Panc1 (cell line): Measurements from ENCODE around the gene OSGIN1. TPM values are rescaled to one million over a fixed set of nuclear protein-coding genes. Genes with fewer than 3 reads are reported as not detected.

Source experiments
- ATAC-seq: fragments of 200-7000 bp; cut with Tn5 transposase; 2 replicates; pipeline ENCODE4 v1.9.1; 2020; ENCODE audit warnings: mild to moderate bottlenecking, moderate library complexity
- BruUV-seq: library from RNA; stranded (reverse); fragments of 400-500 nt; replicated peaks from 2 replicates; lab custom pipeline; 2021; lab: Mats Ljungman, UMichigan
- CTCF ChIA-PET: fragments of 300-600 bp; sonication (Branson Sonifier 250); formaldehyde crosslinking; loops from one replicate; lab custom pipeline; 2022; ENCODE audit warnings: antibody characterized with exemption; lab: Charles Lee
- POLR2A ChIA-PET: fragments of 300-600 bp; sonication (Branson Sonifier 250); formaldehyde crosslinking; loops from one replicate; lab custom pipeline; 2022; ENCODE audit warnings: antibody characterized with exemption; lab: Charles Lee
- DNase-seq: peaks from one replicate; pipeline ENCODE4 v3.0.0-alpha.2; 2010; ENCODE audit warnings: low read depth, low spot score
- H3K27ac ChIP-seq: 2 replicates; pipeline ENCODE4 v1.5.1; 2011; ENCODE audit warnings: mild to moderate bottlenecking, low read length, inconsistent platforms
- H3K27me3 ChIP-seq: fragments of 200-500 bp; sonication (Bioruptor generic); 2 replicates; pipeline ENCODE4 v1.6.0; 2014; ENCODE audit warnings: low read length, inconsistent platforms; ENCODE audit not compliant: control insufficient read depth, insufficient read depth
- H3K36me3 ChIP-seq: fragments of 200-500 bp; sonication (Bioruptor generic); 2 replicates; pipeline ENCODE4 v1.5.1; 2014; ENCODE audit warnings: inconsistent platforms, mild to moderate bottlenecking, low read length, moderate library complexity; ENCODE audit not compliant: control insufficient read depth, insufficient read depth
- H3K4me1 ChIP-seq: 2 replicates; pipeline ENCODE4 v1.5.1; 2011; ENCODE audit warnings: inconsistent platforms, mild to moderate bottlenecking, low read length, moderate library complexity; ENCODE audit not compliant: control insufficient read depth, insufficient read depth
- H3K4me3 ChIP-seq, 2 experiments: 2 replicates each; pipeline ENCODE4 v1.5.1; 2011 to 2012; ENCODE audit warnings: low read depth in 2 of 2, low read length in 2 of 2, mild to moderate bottlenecking in 2 of 2, inconsistent platforms in 1 of 2, moderate library complexity in 1 of 2
- H3K9me3 ChIP-seq: fragments of 200-500 bp; sonication (Bioruptor generic); 2 replicates; pipeline ENCODE4 v1.5.1; 2014; ENCODE audit warnings: low read depth, mild to moderate bottlenecking, inconsistent platforms, low read length, moderate library complexity; ENCODE audit not compliant: control insufficient read depth, insufficient read depth
- CTCF ChIP-seq: fragments of 450-650 bp; IDR thresholded peaks from 2 replicates; pipeline ENCODE4 v1.5.1; 2017; ENCODE audit warnings: mild to moderate bottlenecking
- POLR2AphosphoS5 ChIP-seq: IDR thresholded peaks from 2 replicates; pipeline ENCODE4 v1.6.1; 2012; ENCODE audit warnings: mild to moderate bottlenecking, low read depth, low read length, moderate library complexity
- REST ChIP-seq, 2 experiments: IDR thresholded peaks; 2 replicates each; pipeline ENCODE4 v1.6.1; 2011 to 2012; ENCODE audit warnings: low read depth in 2 of 2, control low read depth in 1 of 2, low read length in 1 of 2, mild to moderate bottlenecking in 1 of 2, moderate library complexity in 1 of 2; ENCODE audit not compliant: insufficient read depth in 1 of 2
- SIN3A ChIP-seq: IDR thresholded peaks from 2 replicates; pipeline ENCODE4 v1.6.1; 2012; ENCODE audit warnings: low read depth, mild to moderate bottlenecking, low read length, moderate library complexity, borderline replicate concordance; ENCODE audit not compliant: insufficient read depth
- TCF7L2 ChIP-seq: IDR thresholded peaks from 2 replicates; pipeline ENCODE4 v1.6.1; 2011; ENCODE audit warnings: mild to moderate bottlenecking, low read depth, low read length, inconsistent platforms
- in situ Hi-C: cut with HindIII; loops from 2 replicates; pipeline ENCODE4 v1.10.0; 2016; ENCODE audit warnings: low sequenced_read_pairs, low pct_unique_long_range_greater_than_20kb
- intact Hi-C: fragments of 100-400 bp; cut with micrococcal nuclease; formaldehyde crosslinking; loops from one replicate; pipeline ENCODE4 v1.10.0; 2022; ENCODE audit not compliant: unreplicated experiment
- total RNA-seq: library from RNA; stranded (reverse); gene quantifications from one replicate; pipeline ENCODE4 v1.2.1, GENCODE V29; 2021; ENCODE audit not compliant: unreplicated experiment

OSGIN1 gene
- total RNA-seq, 1 experiment from 2014 or later: 4.9 TPM

GRCh38 chr16:83934684-83934977, 18.4 kb upstream of the OSGIN1 start:
- H3K27me3 ChIP-seq: no peaks in the 10 kb centered on the region
- DNase-seq: no peak

DNA sequence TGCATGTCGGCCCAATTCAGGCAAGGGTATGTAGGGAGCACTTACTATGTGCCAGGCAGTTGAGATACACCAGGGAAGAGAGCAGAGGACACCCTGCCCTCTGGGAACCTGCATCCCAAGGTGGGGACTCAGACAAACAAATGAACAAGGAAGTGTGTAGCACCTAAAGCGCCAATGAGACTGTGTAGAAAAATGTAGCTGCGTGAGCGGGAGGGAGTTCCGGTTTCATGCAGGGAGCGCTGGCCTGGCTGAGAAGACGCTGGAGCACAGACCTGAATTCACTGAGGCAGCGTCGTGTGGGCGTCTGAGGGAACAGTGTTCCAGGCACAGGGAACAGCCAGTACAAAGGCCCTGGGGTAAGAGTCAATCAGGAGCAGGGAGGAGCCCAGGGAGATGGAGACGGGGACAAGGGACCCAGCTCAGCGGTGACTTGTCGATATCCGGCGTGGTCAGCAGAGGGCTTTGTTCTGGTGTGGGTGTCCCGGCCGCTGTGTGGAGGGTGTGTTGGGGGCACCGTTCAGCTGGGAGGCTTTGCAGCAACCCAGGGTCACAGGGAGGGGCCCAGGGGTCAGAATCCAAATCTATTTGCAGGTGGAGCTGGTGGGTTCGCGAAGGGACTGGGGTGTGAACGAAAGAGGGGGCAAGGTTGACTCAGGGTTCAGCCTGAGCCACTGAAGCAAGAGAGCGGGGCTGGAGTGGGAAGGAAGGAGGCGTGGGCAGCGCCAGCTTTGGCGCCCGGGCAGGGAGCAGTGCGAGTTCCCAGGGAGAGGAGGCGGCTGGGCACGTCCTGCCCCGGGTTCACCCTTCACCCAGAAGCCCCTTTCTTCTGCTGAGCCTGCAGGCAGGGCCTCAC, 17.8 kb upstream of the OSGIN1 start:
- in situ Hi-C loops: no loop called here
- CTCF ChIA-PET: no interaction called here
- no peak for ATAC-seq

More at GRCh38 chr16:83934684-83934977, 18.4 kb upstream of the OSGIN1 start:
- Histone ChIP-seq H3K9me3 (no peaks in the 10 kb centered on the region), H3K36me3 (no peaks in the 10 kb centered on the region), H3K27ac (no peak overlapping the region), H3K4me3 (no peak overlapping the region), H3K4me1 (no peaks in the 10 kb centered on the region)
- in situ Hi-C loops (no loop called here), intact Hi-C loops (no loop called here)
- ChIA-PET POLR2A (no interaction called here), CTCF (no interaction called here)
- TF ChIP-seq SIN3A (no peak), REST (IDR thresholded peaks at IDR 0.05; ENCODE audit: insufficient read depth in 1 of 2, low read depth in 2 of 2, low read length in 1 of 2) (no peak), CTCF (no peak), POLR2AphosphoS5 (no peak), TCF7L2 (no peak)
- ATAC-seq: no peak
- no TSS peak for BruUV-seq

More for the DNA sequence above, 17.8 kb upstream of the OSGIN1 start:
- intact Hi-C loops: no loop called here
- Histone ChIP-seq H3K4me1 (no peaks in the 10 kb centered on the region), H3K4me3 (no peak overlapping the region), H3K27me3 (no peaks in the 10 kb centered on the region), H3K36me3 (no peaks in the 10 kb centered on the region), H3K9me3 (no peaks in the 10 kb centered on the region), H3K27ac (no peak overlapping the region)
- POLR2A ChIA-PET: no interaction called here
- no TSS peak for BruUV-seq
- DNase-seq: no peak
- TF ChIP-seq TCF7L2: no peak
- TF ChIP-seq CTCF: no peak
- no peak for TF ChIP-seq POLR2AphosphoS5
- TF ChIP-seq REST (IDR thresholded peaks at IDR 0.05; ENCODE audit: insufficient read depth in 1 of 2, low read depth in 2 of 2, low read length in 1 of 2): no peak
- TF ChIP-seq SIN3A: no peak
